Hepatocyte (in vitro differentiated cells): ENCODE measurements around the gene ADGRE2.
"Not testable (repeated sequence)": the region's sequence is repeated elsewhere in the genome, so short reads cannot be mapped to it uniquely, and the experiment has no call there.

Source experiments
- EZH2 ChIP-seq: fragments of 200-600 bp; sonication (generic); IDR thresholded peaks from 2 replicates; pipeline ENCODE4 v1.6.1; 2016; ENCODE audit warnings: antibody characterized with exemption, mild to moderate bottlenecking, borderline replicate concordance
- TF ChIP-seq, protein P1 (sequence below): fragments of 200-600 bp; sonication (generic); IDR thresholded peaks from 2 replicates; pipeline ENCODE4 v1.5.1; 2016; ENCODE audit warnings: antibody characterized with exemption, mild to moderate bottlenecking; ENCODE audit not compliant: poor library complexity

- TF ChIP-seq, protein P1, sequence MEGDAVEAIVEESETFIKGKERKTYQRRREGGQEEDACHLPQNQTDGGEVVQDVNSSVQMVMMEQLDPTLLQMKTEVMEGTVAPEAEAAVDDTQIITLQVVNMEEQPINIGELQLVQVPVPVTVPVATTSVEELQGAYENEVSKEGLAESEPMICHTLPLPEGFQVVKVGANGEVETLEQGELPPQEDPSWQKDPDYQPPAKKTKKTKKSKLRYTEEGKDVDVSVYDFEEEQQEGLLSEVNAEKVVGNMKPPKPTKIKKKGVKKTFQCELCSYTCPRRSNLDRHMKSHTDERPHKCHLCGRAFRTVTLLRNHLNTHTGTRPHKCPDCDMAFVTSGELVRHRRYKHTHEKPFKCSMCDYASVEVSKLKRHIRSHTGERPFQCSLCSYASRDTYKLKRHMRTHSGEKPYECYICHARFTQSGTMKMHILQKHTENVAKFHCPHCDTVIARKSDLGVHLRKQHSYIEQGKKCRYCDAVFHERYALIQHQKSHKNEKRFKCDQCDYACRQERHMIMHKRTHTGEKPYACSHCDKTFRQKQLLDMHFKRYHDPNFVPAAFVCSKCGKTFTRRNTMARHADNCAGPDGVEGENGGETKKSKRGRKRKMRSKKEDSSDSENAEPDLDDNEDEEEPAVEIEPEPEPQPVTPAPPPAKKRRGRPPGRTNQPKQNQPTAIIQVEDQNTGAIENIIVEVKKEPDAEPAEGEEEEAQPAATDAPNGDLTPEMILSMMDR, result not testable (repeated sequence)
- not testable (repeated sequence) for TF ChIP-seq EZH2
Measured at GRCh38 chr19:14773722-14774121, 4.6 kb downstream of the ADGRE2 start.
